Measurements from ENCODE around the gene ZNF224.

DNA sequence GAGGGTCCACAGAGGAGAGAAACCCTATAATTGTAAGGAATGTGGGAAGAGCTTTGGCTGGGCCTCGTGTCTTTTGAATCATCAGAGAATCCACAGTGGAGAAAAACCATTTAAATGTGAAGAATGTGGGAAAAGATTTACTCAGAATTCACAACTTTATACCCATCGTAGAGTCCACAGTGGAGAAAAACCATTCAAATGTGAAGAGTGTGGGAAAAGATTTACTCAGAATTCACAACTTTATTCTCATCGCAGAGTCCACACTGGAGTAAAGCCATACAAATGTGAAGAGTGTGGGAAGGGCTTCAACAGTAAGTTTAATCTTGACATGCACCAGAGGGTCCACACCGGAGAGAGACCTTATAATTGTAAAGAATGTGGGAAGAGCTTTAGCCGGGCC lies 37.8 kb downstream of the ZNF224 start:
- TF ChIP-seq, protein P1, sequence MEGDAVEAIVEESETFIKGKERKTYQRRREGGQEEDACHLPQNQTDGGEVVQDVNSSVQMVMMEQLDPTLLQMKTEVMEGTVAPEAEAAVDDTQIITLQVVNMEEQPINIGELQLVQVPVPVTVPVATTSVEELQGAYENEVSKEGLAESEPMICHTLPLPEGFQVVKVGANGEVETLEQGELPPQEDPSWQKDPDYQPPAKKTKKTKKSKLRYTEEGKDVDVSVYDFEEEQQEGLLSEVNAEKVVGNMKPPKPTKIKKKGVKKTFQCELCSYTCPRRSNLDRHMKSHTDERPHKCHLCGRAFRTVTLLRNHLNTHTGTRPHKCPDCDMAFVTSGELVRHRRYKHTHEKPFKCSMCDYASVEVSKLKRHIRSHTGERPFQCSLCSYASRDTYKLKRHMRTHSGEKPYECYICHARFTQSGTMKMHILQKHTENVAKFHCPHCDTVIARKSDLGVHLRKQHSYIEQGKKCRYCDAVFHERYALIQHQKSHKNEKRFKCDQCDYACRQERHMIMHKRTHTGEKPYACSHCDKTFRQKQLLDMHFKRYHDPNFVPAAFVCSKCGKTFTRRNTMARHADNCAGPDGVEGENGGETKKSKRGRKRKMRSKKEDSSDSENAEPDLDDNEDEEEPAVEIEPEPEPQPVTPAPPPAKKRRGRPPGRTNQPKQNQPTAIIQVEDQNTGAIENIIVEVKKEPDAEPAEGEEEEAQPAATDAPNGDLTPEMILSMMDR (IDR thresholded peaks at IDR 0.05), result no peak
- TF ChIP-seq POLR2AphosphoS5 (IDR thresholded peaks at IDR 0.05) (no peak), POLR2A (IDR thresholded peaks at IDR 0.05) (no peak)
